ENCODE results near the gene FRMD6. TPM values are rescaled to one million over a fixed set of nuclear protein-coding genes. Genes with fewer than 3 reads are reported as not detected.

The FRMD6 gene
- total RNA-seq, 2 donors from 2014 or later: 10.2 to 11.2 TPM

DNA sequence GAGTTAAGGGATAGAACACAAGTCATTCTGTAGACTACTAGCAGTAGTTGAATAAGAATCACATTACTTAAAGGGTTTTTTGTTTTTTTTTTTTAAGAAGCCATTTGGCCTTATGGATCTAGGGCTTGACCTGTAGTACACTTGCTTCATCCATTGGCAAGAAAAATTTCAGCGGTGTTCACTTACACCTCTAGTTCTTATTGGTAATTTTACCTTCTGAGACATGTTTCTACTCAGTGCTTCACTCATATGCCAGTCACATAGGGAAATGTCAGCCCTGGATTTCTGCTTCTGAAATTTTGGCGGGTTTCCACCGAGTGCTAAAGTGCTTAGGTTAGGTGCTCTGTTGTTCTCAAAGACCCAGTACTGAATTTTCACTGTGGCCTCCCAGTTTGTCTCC is 72.9 kb downstream of the FRMD6 start:
- Histone ChIP-seq H3K27me3 (no peaks in the 10 kb centered on the region), H3K4me3 (no peak overlapping the region), H3K9me3 (no peaks in the 10 kb centered on the region), H3K36me3 (replicated peaks in 1 of 2; ENCODE audit: insufficient read depth in 1 of 2, low read depth in 2 of 2) (peaks cover 0 to 2% of the 10 kb centered on the region in 2 donors), H3K4me1 (no peaks in the 10 kb centered on the region), H3K27ac (no peak overlapping the region)
- no peak for ATAC-seq
- intact Hi-C loops (cut with DNase I): no loop called here
- TF ChIP-seq, protein P1, sequence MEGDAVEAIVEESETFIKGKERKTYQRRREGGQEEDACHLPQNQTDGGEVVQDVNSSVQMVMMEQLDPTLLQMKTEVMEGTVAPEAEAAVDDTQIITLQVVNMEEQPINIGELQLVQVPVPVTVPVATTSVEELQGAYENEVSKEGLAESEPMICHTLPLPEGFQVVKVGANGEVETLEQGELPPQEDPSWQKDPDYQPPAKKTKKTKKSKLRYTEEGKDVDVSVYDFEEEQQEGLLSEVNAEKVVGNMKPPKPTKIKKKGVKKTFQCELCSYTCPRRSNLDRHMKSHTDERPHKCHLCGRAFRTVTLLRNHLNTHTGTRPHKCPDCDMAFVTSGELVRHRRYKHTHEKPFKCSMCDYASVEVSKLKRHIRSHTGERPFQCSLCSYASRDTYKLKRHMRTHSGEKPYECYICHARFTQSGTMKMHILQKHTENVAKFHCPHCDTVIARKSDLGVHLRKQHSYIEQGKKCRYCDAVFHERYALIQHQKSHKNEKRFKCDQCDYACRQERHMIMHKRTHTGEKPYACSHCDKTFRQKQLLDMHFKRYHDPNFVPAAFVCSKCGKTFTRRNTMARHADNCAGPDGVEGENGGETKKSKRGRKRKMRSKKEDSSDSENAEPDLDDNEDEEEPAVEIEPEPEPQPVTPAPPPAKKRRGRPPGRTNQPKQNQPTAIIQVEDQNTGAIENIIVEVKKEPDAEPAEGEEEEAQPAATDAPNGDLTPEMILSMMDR (IDR thresholded peaks at IDR 0.05): no peak
- TF ChIP-seq POLR2A (IDR thresholded peaks at IDR 0.05): no peak
- 88% methylated on average over 3 of the region's 3 CpGs for WGBS, 2 donors
- no peak for DNase-seq

DNA sequence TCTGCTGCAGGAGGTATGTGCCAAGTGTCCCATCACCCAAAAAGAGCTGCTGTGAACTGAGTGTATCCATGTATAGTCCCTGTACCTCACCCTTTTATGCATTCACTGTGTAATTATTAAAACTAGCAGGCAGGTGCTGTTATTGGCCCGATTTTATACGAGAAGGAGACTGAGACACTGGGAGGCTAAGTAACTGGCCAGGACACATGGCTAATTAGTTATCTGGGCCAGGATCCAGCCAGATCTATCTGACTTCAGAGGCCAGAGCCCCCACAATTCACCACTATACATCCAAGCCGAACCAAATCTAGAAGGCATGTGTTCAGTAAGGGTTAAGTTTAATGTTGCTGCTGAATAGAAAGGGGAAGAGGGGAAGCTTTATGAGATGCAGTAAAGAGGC is 73.4 kb downstream of the FRMD6 start:
- H3K27ac ChIP-seq: no peak overlapping the region

DNA sequence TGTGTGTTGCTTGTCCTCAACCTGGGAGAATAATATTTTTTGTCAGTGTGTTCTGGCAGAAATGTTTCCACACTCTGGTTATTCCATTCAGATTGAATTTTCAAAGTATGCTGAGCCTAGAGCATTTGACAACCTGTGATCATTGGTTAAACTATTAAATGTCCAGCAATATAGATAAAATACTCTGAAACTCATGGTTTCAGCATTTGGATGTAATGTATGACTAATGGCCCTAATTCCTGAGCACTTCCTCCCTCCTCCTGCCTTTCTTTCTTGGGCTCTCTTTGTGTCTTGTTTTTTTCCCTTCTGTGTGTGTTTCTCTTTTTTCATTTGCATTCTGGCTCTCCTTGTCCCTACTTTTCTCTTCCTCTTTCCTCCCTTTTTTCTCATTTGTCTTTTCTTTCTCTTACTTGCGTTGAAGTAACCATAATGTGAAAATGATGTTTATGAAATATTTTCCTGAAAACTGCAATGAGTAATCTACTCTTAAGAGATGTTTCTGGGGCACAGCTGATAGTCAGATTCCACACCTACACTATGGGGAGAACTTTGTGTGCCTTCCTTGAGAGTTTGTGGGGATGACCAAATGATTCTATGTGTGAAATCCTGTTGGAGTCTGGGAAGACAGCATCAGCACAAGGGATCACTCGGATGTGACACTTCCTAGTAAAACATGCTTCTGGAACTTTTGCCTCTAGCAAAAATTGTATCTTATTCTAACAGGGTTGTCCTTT is 74.6 kb downstream of the FRMD6 start:
- ATAC-seq (no peak), DNase-seq (no peak)
- intact Hi-C loops (cut with DNase I): no loop called here
- 88 to 93% methylated on average over 2 of the region's 2 CpGs for WGBS, 2 donors
- no peak overlapping the region for H3K27ac ChIP-seq
- no peaks in the 10 kb centered on the region for H3K4me1 ChIP-seq
- H3K36me3 ChIP-seq (replicated peaks in 1 of 2; ENCODE audit: insufficient read depth in 1 of 2, low read depth in 2 of 2): peaks cover 0 to 2% of the 10 kb centered on the region in 2 donors
- H3K9me3 ChIP-seq: no peaks in the 10 kb centered on the region
- no peak for TF ChIP-seq POLR2A (IDR thresholded peaks at IDR 0.05)
- TF ChIP-seq, protein P1 (IDR thresholded peaks at IDR 0.05): no peak
- no peaks in the 10 kb centered on the region for H3K27me3 ChIP-seq
- no peak overlapping the region for H3K4me3 ChIP-seq

More for the DNA sequence above, 73.4 kb downstream of the FRMD6 start:
- no peaks in the 10 kb centered on the region for H3K27me3 ChIP-seq
- H3K36me3 ChIP-seq (replicated peaks in 1 of 2; ENCODE audit: insufficient read depth in 1 of 2, low read depth in 2 of 2): peaks cover 0 to 2% of the 10 kb centered on the region in 2 donors
- H3K4me3 ChIP-seq: no peak overlapping the region
- ATAC-seq: no peak
- DNase-seq: no peak
- no peaks in the 10 kb centered on the region for H3K4me1 ChIP-seq
- no peak for TF ChIP-seq POLR2A (IDR thresholded peaks at IDR 0.05)
- WGBS, 2 donors: 77 to 83% methylated on average over 3 of the region's 3 CpGs
- intact Hi-C loops (cut with DNase I): no loop called here
- H3K9me3 ChIP-seq: no peaks in the 10 kb centered on the region

DNA sequence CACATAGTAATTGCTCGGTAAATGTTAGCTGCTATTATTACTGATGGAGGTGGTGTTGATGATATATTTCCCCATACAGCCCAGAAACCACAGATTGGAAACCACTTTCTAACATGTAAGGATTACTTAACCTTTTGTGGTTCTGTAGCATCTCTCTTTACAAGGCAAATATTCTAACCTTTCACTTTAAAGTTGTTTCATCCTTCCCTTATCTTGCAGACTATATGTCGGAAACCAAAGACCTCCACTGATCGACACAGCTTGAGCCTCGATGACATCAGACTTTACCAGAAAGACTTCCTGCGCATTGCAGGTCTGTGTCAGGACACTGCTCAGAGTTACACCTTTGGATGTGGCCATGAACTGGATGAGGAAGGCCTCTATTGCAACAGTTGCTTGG is 75.8 kb downstream of the FRMD6 start:
- no peak overlapping the region for H3K27ac ChIP-seq
- TF ChIP-seq POLR2A (IDR thresholded peaks at IDR 0.05): no peak
- no peaks in the 10 kb centered on the region for H3K27me3 ChIP-seq
- H3K4me1 ChIP-seq: no peaks in the 10 kb centered on the region
- no peak for DNase-seq
- WGBS, 2 donors: 83 to 91% methylated on average over 5 of the region's 5 CpGs
- intact Hi-C loops (cut with DNase I): no loop called here
- no peaks in the 10 kb centered on the region for H3K9me3 ChIP-seq
- peaks cover 0 to 2% of the 10 kb centered on the region in 2 donors for H3K36me3 ChIP-seq (replicated peaks in 1 of 2; ENCODE audit: insufficient read depth in 1 of 2, low read depth in 2 of 2)
- ATAC-seq: no peak
- no peak overlapping the region for H3K4me3 ChIP-seq

DNA sequence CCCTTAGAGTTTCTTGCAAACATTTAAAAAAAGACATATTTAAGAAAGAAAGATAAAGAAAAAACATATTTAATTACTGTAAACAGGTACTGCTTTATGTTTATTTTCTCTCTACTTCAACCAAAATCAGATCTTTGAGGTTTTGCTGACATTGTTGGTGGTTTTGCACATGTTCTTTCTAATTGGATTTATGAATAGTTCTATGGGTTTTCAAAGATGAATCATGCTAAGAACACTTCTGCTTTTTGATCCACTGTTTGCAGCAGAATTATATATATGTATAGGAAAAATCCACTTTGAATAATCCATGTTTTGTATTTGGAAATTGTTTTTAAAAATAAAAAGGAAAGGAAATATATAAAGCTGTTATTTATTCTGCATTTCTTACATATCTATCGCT is 78.4 kb downstream of the FRMD6 start:
- H3K27ac ChIP-seq: no peak overlapping the region
- peaks cover 0 to 2% of the 10 kb centered on the region in 2 donors for H3K36me3 ChIP-seq (replicated peaks in 1 of 2; ENCODE audit: insufficient read depth in 1 of 2, low read depth in 2 of 2)
- intact Hi-C loops (cut with DNase I): no loop called here
- no peak overlapping the region for H3K4me3 ChIP-seq
- 96 to 97% methylated on average over 1 of the region's 1 CpG for WGBS, 2 donors
- ATAC-seq (no peak), DNase-seq (no peak)
- no peak for TF ChIP-seq POLR2A (IDR thresholded peaks at IDR 0.05)
- TF ChIP-seq, protein P1 (IDR thresholded peaks at IDR 0.05): no peak
- H3K9me3 ChIP-seq: no peaks in the 10 kb centered on the region
- H3K4me1 ChIP-seq: no peaks in the 10 kb centered on the region
- no peaks in the 10 kb centered on the region for H3K27me3 ChIP-seq

DNA sequence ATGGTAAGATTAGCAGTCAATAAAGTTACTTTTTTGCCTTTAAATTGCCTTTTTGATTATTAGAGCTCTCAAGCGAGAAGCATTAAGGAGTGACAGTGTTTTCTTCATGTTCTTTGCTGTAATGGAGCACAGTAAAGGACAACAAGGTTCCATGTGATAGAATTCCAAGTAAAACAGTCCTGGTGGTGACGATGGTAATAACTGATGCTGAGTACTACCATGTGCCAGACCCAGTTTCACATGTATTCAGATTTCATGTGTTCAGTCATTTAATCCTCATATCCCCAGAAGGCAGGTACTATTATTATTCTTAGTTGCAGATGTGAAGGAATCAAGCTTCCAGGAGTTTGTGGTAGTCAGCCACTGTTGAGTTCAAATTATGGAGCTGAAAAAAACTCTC is 79.0 kb downstream of the FRMD6 start:
- Histone ChIP-seq H3K4me3 (no peak overlapping the region), H3K4me1 (no peaks in the 10 kb centered on the region), H3K27me3 (no peaks in the 10 kb centered on the region), H3K27ac (no peak overlapping the region), H3K36me3 (replicated peaks in 1 of 2; ENCODE audit: insufficient read depth in 1 of 2, low read depth in 2 of 2) (peaks cover 0 to 2% of the 10 kb centered on the region in 2 donors), H3K9me3 (no peaks in the 10 kb centered on the region)
- DNase-seq: no peak
- no peak for ATAC-seq
- TF ChIP-seq POLR2A (IDR thresholded peaks at IDR 0.05): no peak
- TF ChIP-seq, protein P1 (IDR thresholded peaks at IDR 0.05): no peak
- 77 to 86% methylated on average over 2 of the region's 2 CpGs for WGBS, 2 donors
- intact Hi-C loops (cut with DNase I): no loop called here
